ENCODE results near the gene ANKRD1.

ANKRD1 gene

GRCh38 chr10:90890347-90890746 lies 30.5 kb downstream of the ANKRD1 start:
- DNase-seq (ENCODE audit: low read depth), result no peak
- H3K4me3 ChIP-seq (ENCODE audit: low read depth, low read length), result no peak overlapping the region
- TF ChIP-seq MAX (IDR thresholded peaks at IDR 0.05; ENCODE audit: low read depth, low read length) (no peak), POLR2A (IDR thresholded peaks at IDR 0.05; ENCODE audit: extremely low read depth, insufficient read length) (no peak), MYC (IDR thresholded peaks at IDR 0.05; ENCODE audit: low read depth, low read length) (no peak), CTCF (IDR thresholded peaks at IDR 0.05; ENCODE audit: low read depth, low read length) (no peak)

GRCh38 chr10:90889636-90890035 lies 31.3 kb downstream of the ANKRD1 start:
- H3K4me3 ChIP-seq (ENCODE audit: low read depth, low read length), result no peak overlapping the region
- no peak for DNase-seq (ENCODE audit: low read depth)
- TF ChIP-seq POLR2A (IDR thresholded peaks at IDR 0.05; ENCODE audit: extremely low read depth, insufficient read length), result no peak
- no peak for TF ChIP-seq MAX (IDR thresholded peaks at IDR 0.05; ENCODE audit: low read depth, low read length)
- TF ChIP-seq CTCF (IDR thresholded peaks at IDR 0.05; ENCODE audit: low read depth, low read length), result no peak
- TF ChIP-seq MYC (IDR thresholded peaks at IDR 0.05; ENCODE audit: low read depth, low read length), result no peak

GRCh38 chr10:90888387-90888786 lies 32.5 kb downstream of the ANKRD1 start:
- TF ChIP-seq MYC (IDR thresholded peaks at IDR 0.05; ENCODE audit: low read depth, low read length) (no peak), MAX (IDR thresholded peaks at IDR 0.05; ENCODE audit: low read depth, low read length) (no peak), POLR2A (IDR thresholded peaks at IDR 0.05; ENCODE audit: extremely low read depth, insufficient read length) (no peak), CTCF (IDR thresholded peaks at IDR 0.05; ENCODE audit: low read depth, low read length) (no peak)
- H3K4me3 ChIP-seq (ENCODE audit: low read depth, low read length), result no peak overlapping the region
- DNase-seq (ENCODE audit: low read depth), result no peak

GRCh38 chr10:90887555-90887954 lies 33.3 kb downstream of the ANKRD1 start:
- TF ChIP-seq MYC (IDR thresholded peaks at IDR 0.05; ENCODE audit: low read depth, low read length) (no peak), CTCF (IDR thresholded peaks at IDR 0.05; ENCODE audit: low read depth, low read length) (no peak), POLR2A (IDR thresholded peaks at IDR 0.05; ENCODE audit: extremely low read depth, insufficient read length) (no peak), MAX (IDR thresholded peaks at IDR 0.05; ENCODE audit: low read depth, low read length) (no peak)
- H3K4me3 ChIP-seq (ENCODE audit: low read depth, low read length), result no peak overlapping the region
- DNase-seq (ENCODE audit: low read depth), result no peak

GRCh38 chr10:90885176-90885575 lies 35.7 kb downstream of the ANKRD1 start:
- TF ChIP-seq MYC (IDR thresholded peaks at IDR 0.05; ENCODE audit: low read depth, low read length) (no peak), MAX (IDR thresholded peaks at IDR 0.05; ENCODE audit: low read depth, low read length) (no peak), POLR2A (IDR thresholded peaks at IDR 0.05; ENCODE audit: extremely low read depth, insufficient read length) (no peak), CTCF (IDR thresholded peaks at IDR 0.05; ENCODE audit: low read depth, low read length) (no peak)
- H3K4me3 ChIP-seq (ENCODE audit: low read depth, low read length), result no peak overlapping the region
- no peak for DNase-seq (ENCODE audit: low read depth)

- TF ChIP-seq POLR2A (IDR thresholded peaks at IDR 0.05; ENCODE audit: extremely low read depth, insufficient read length) (no peak), MAX (IDR thresholded peaks at IDR 0.05; ENCODE audit: low read depth, low read length) (no peak), MYC (IDR thresholded peaks at IDR 0.05; ENCODE audit: low read depth, low read length) (no peak), CTCF (IDR thresholded peaks at IDR 0.05; ENCODE audit: low read depth, low read length) (no peak)
- no peak for DNase-seq (ENCODE audit: low read depth)
- H3K4me3 ChIP-seq (ENCODE audit: low read depth, low read length), result no peak overlapping the region
These were observed 36.5 kb downstream of the ANKRD1 start for GRCh38 chr10:90884431-90884830.
